Caco-2 (cell line): Measurements from ENCODE around the gene OXSR1. TPM values are rescaled to one million over a fixed set of nuclear protein-coding genes. Genes with fewer than 3 reads are reported as not detected.

Experiments used
- BruUV-seq: library from RNA; stranded (reverse); fragments of 400-500 nt; replicated peaks from 2 replicates; lab custom pipeline; 2021; lab: Mats Ljungman, UMichigan
- CTCF ChIA-PET: fragments of 300-600 bp; sonication (Branson Sonifier 250); formaldehyde crosslinking; loops from one replicate; lab custom pipeline; 2022; ENCODE audit warnings: antibody characterized with exemption; lab: Charles Lee
- POLR2A ChIA-PET: fragments of 300-600 bp; sonication (Branson Sonifier 250); formaldehyde crosslinking; loops from one replicate; lab custom pipeline; 2022; ENCODE audit warnings: antibody characterized with exemption; lab: Charles Lee
- DNase-seq, 2 experiments: peaks; one replicate each; pipeline versions ENCODE4 v3.0.0 to v3.0.0-alpha.2; 2020 to 2022
- H3K27me3 ChIP-seq: replicated peaks from 2 replicates; pipeline ENCODE4 v1.6.0; 2011; ENCODE audit warnings: low read length; ENCODE audit not compliant: control insufficient read depth, insufficient read depth
- H3K36me3 ChIP-seq: 2 replicates; pipeline ENCODE4 v1.5.1; 2011; ENCODE audit warnings: low read length; ENCODE audit not compliant: control insufficient read depth, insufficient read depth
- H3K4me1 ChIP-seq: fragments of 250-450 bp; sonication (Bioruptor Pico); 2 replicates; pipeline ENCODE4 v1.5.1; 2020; ENCODE audit warnings: mild to moderate bottlenecking
- H3K4me3 ChIP-seq: 2 replicates; pipeline ENCODE4 v1.5.1; 2011; ENCODE audit warnings: low read depth, mild to moderate bottlenecking, control low read depth, low read length
- H3K9me3 ChIP-seq: fragments of 250-450 bp; sonication (Bioruptor Pico); 2 replicates; pipeline ENCODE4 v1.5.1; 2020; ENCODE audit warnings: mild to moderate bottlenecking, moderate library complexity
- H3K27ac Mint-ChIP-seq: one replicate; pipeline ENCODE4 v1.8.0; 2022; ENCODE audit warnings: mixed read lengths; ENCODE audit not compliant: unreplicated experiment
- H3K27me3 Mint-ChIP-seq: one replicate; pipeline ENCODE4 v1.8.0; 2022; ENCODE audit warnings: mixed read lengths; ENCODE audit not compliant: insufficient read depth, unreplicated experiment
- H3K36me3 Mint-ChIP-seq: one replicate; pipeline ENCODE4 v1.8.0; 2022; ENCODE audit warnings: mild to moderate bottlenecking, mixed read lengths; ENCODE audit not compliant: insufficient read depth, unreplicated experiment
- H3K4me1 Mint-ChIP-seq: one replicate; pipeline ENCODE4 v1.8.0; 2022; ENCODE audit warnings: low read depth, mixed read lengths; ENCODE audit not compliant: unreplicated experiment
- H3K4me3 Mint-ChIP-seq: one replicate; pipeline ENCODE4 v1.8.0; 2022; ENCODE audit warnings: mild to moderate bottlenecking, moderate library complexity, mixed read lengths; ENCODE audit not compliant: unreplicated experiment
- H3K9me3 Mint-ChIP-seq: one replicate; pipeline ENCODE4 v1.8.0; 2022; ENCODE audit warnings: mixed read lengths; ENCODE audit not compliant: unreplicated experiment
- CTCF ChIP-seq, 2 experiments: fragments of 200-600 bp in 1 of 2; IDR thresholded peaks; 1 replicate in 1 of 2; 2 replicates in 1 of 2; pipeline versions ENCODE4 v1.5.1 to v1.8.0; 2011 to 2022; ENCODE audit warnings: antibody characterized with exemption in 1 of 2, control low read depth in 1 of 2, inconsistent platforms in 1 of 2, low read depth in 1 of 2, low read length in 1 of 2, mild to moderate bottlenecking in 1 of 2, moderate library complexity in 1 of 2; ENCODE audit not compliant: insufficient read depth in 1 of 2, severe bottlenecking in 1 of 2, unreplicated experiment in 1 of 2
- intact Hi-C: fragments of 100-400 bp; cut with micrococcal nuclease; formaldehyde crosslinking; loops from one replicate; pipeline ENCODE4 v1.10.0; 2022; ENCODE audit not compliant: unreplicated experiment
- total RNA-seq: library from RNA; stranded (reverse); gene quantifications from 2 replicates; pipeline ENCODE4 v1.2.3, GENCODE V29; 2022

OXSR1 gene
- total RNA-seq, 1 experiment from 2014 or later = 39.2 TPM

GRCh38 chr3:38219609-38220197 is 54.4 kb downstream of the OXSR1 start:
- Histone ChIP-seq H3K4me1 (no peaks in the 10 kb centered on the region), H3K36me3 (no peaks in the 10 kb centered on the region), H3K9me3 (no peaks in the 10 kb centered on the region), H3K27me3 (no peaks in the 10 kb centered on the region), H3K4me3 (no peak overlapping the region)
- BruUV-seq = no TSS peak
- intact Hi-C loops = no loop called here
- no peaks in the 10 kb centered on the region for H3K9me3 Mint-ChIP-seq
- no peak for DNase-seq
- H3K4me1 Mint-ChIP-seq = no peaks in the 10 kb centered on the region
- POLR2A ChIA-PET = no interaction called here
- no peak for TF ChIP-seq CTCF (IDR thresholded peaks at IDR 0.05; ENCODE audit: insufficient read depth in 1 of 2, low read depth in 1 of 2, low read length in 1 of 2, severe bottlenecking in 1 of 2, unreplicated experiment in 1 of 2)
- no peak overlapping the region for H3K4me3 Mint-ChIP-seq
- H3K27ac Mint-ChIP-seq = no peak overlapping the region
- H3K36me3 Mint-ChIP-seq = peaks cover 33% of the 10 kb centered on the region
- CTCF ChIA-PET = no interaction called here
- H3K27me3 Mint-ChIP-seq = no peaks in the 10 kb centered on the region

GRCh38 chr3:38221005-38221404 is 55.7 kb downstream of the OXSR1 start:
- no peaks in the 10 kb centered on the region for H3K9me3 Mint-ChIP-seq
- no peak for TF ChIP-seq CTCF (IDR thresholded peaks at IDR 0.05; ENCODE audit: insufficient read depth in 1 of 2, low read depth in 1 of 2, low read length in 1 of 2, severe bottlenecking in 1 of 2, unreplicated experiment in 1 of 2)
- no peak for DNase-seq
- Histone ChIP-seq H3K4me1 (no peaks in the 10 kb centered on the region), H3K36me3 (no peaks in the 10 kb centered on the region; the same call in 1 of the 2 replicates), H3K27me3 (no peaks in the 10 kb centered on the region), H3K4me3 (no peak overlapping the region), H3K9me3 (no peaks in the 10 kb centered on the region)
- H3K36me3 Mint-ChIP-seq = peaks cover 36% of the 10 kb centered on the region
- no TSS peak for BruUV-seq
- ChIA-PET POLR2A (no interaction called here), CTCF (no interaction called here)
- H3K4me1 Mint-ChIP-seq = no peaks in the 10 kb centered on the region
- H3K27me3 Mint-ChIP-seq = no peaks in the 10 kb centered on the region
- no peak overlapping the region for H3K4me3 Mint-ChIP-seq
- intact Hi-C loops = no loop called here
- H3K27ac Mint-ChIP-seq = peak overlapping the region; percentile 20

- H3K9me3 Mint-ChIP-seq = no peaks in the 10 kb centered on the region
- CTCF ChIA-PET = no interaction called here
- no TSS peak for BruUV-seq
- DNase-seq = no peak
- peaks cover 38% of the 10 kb centered on the region for H3K36me3 Mint-ChIP-seq
- Histone ChIP-seq H3K9me3 (no peaks in the 10 kb centered on the region), H3K4me1 (no peaks in the 10 kb centered on the region), H3K27me3 (no peaks in the 10 kb centered on the region), H3K36me3 (no peaks in the 10 kb centered on the region; the same call in 1 of the 2 replicates), H3K4me3 (no peak overlapping the region)
- TF ChIP-seq CTCF (IDR thresholded peaks at IDR 0.05; ENCODE audit: insufficient read depth in 1 of 2, low read depth in 1 of 2, low read length in 1 of 2, severe bottlenecking in 1 of 2, unreplicated experiment in 1 of 2) = no peak
- POLR2A ChIA-PET = no interaction called here
- H3K4me3 Mint-ChIP-seq = no peak overlapping the region
- no peaks in the 10 kb centered on the region for H3K27me3 Mint-ChIP-seq
- intact Hi-C loops = no loop called here
- H3K27ac Mint-ChIP-seq = no peak overlapping the region
- H3K4me1 Mint-ChIP-seq = no peaks in the 10 kb centered on the region
Observed at GRCh38 chr3:38222032-38222634, 56.8 kb downstream of the OXSR1 start.
